DOHH2 (cell line): ENCODE measurements around the gene TFRC.
A peak's percentile ranks its signal among the peaks of the same experiment; 100 is the strongest.

Experiments used
- H3F3A ChIP-seq: fragments of 200-600 bp; sonication (generic), shearing (Covaris generic); 2 replicates; pipeline ENCODE4 v1.6.0; 2016; ENCODE audit warnings: antibody characterized with exemption, mild to moderate bottlenecking; ENCODE audit not compliant: control insufficient read depth, insufficient read depth
- H3K27ac ChIP-seq: fragments of 200-600 bp; sonication (generic); 2 replicates; pipeline ENCODE4 v1.5.1; 2014; ENCODE audit warnings: low read depth, mild to moderate bottlenecking, low read length, moderate library complexity
- H3K27me3 ChIP-seq: fragments of 200-600 bp; sonication (generic); 2 replicates; pipeline ENCODE4 v1.6.1; 2014; ENCODE audit warnings: mild to moderate bottlenecking, low read length, mixed read lengths; ENCODE audit not compliant: control insufficient read depth
- H3K36me3 ChIP-seq: fragments of 200-600 bp; sonication (generic); 2 replicates; pipeline ENCODE4 v1.6.1; 2014; ENCODE audit warnings: mild to moderate bottlenecking, low read length, moderate library complexity, mixed read lengths; ENCODE audit not compliant: control insufficient read depth
- H3K4me1 ChIP-seq: fragments of 200-600 bp; sonication (generic); 2 replicates; pipeline ENCODE4 v1.6.1; 2014; ENCODE audit warnings: mild to moderate bottlenecking, low read length, mixed read lengths; ENCODE audit not compliant: control insufficient read depth
- H3K4me2 ChIP-seq: fragments of 200-600 bp; sonication (generic); 2 replicates; pipeline ENCODE4 v1.6.0; 2014; ENCODE audit warnings: mild to moderate bottlenecking, low read length, moderate library complexity
- H3K4me3 ChIP-seq: fragments of 200-600 bp; sonication (generic); 2 replicates; pipeline ENCODE4 v1.5.1; 2014; ENCODE audit warnings: mild to moderate bottlenecking, low read length, mixed read lengths
- H3K79me2 ChIP-seq: fragments of 200-600 bp; sonication (generic); 2 replicates; pipeline ENCODE4 v1.6.1; 2014; ENCODE audit warnings: mild to moderate bottlenecking, low read length, mixed read lengths; ENCODE audit not compliant: control insufficient read depth
- H3K9me2 ChIP-seq: fragments of 200-600 bp; sonication (generic); replicated peaks from 2 replicates; pipeline ENCODE4 v1.6.1; 2014; ENCODE audit warnings: mild to moderate bottlenecking, low read length, mixed read lengths; ENCODE audit not compliant: control insufficient read depth
- H3K9me3 ChIP-seq: fragments of 200-600 bp; sonication (generic); 2 replicates; pipeline ENCODE4 v1.6.1; 2014; ENCODE audit warnings: antibody characterized with exemption, low read length, mixed read lengths; ENCODE audit not compliant: control insufficient read depth, insufficient read depth
- H4K20me1 ChIP-seq: fragments of 200-600 bp; sonication (generic); 2 replicates; pipeline ENCODE4 v1.6.0; 2014; ENCODE audit warnings: low read depth, mild to moderate bottlenecking, antibody characterized with exemption, low read length, moderate library complexity; ENCODE audit not compliant: control insufficient read depth, insufficient read depth
- CTCF ChIP-seq: fragments of 200-600 bp; sonication (generic); IDR thresholded peaks from one replicate; pipeline ENCODE4 v1.5.1; 2014; ENCODE audit warnings: antibody characterized with exemption, mild to moderate bottlenecking, low read depth, low read length; ENCODE audit not compliant: poor library complexity, severe bottlenecking
- EZH2phosphoT487 ChIP-seq: fragments of 200-600 bp; sonication (generic); IDR thresholded peaks from 2 replicates; pipeline ENCODE4 v1.6.1; 2017; ENCODE audit warnings: borderline replicate concordance, mild to moderate bottlenecking, antibody characterized with exemption, low read length, moderate library complexity, mixed read lengths

TFRC gene

GRCh38 chr3:196081834-196082618 lies at the start of gene TFRC:
TSS of gene TFRC (minus strand) at chr3:196082090. CDS start at chr3:196077099, 4,991 bp downstream.
- H4K20me1 ChIP-seq = peaks cover 24% of the 10 kb centered on the region
- peak within 1 kb of the TSS; percentile 93 for H3K4me3 ChIP-seq
- H3F3A ChIP-seq = no peaks in the 10 kb centered on the region; the same call in 1 of the 2 replicates
- H3K79me2 ChIP-seq = peaks cover 49% of the 10 kb centered on the region
- no peaks in the 10 kb centered on the region for H3K9me2 ChIP-seq
- no peaks in the 10 kb centered on the region for H3K27me3 ChIP-seq
- peak within 1 kb of the TSS; percentile 100 for H3K4me2 ChIP-seq
- no peak for TF ChIP-seq EZH2phosphoT487
- TF ChIP-seq CTCF = no peak
- no peaks in the 10 kb centered on the region for H3K9me3 ChIP-seq
- peak within 1 kb of the TSS; percentile 68 for H3K27ac ChIP-seq
- peaks cover 31% of the 10 kb centered on the region for H3K4me1 ChIP-seq
- H3K36me3 ChIP-seq = peaks cover 45% of the 10 kb centered on the region

- no peak for TF ChIP-seq EZH2phosphoT487
- TF ChIP-seq CTCF = no peak
- Histone ChIP-seq H3K4me2 (no peak overlapping the region), H3K27ac (no peak overlapping the region)
Observed at GRCh38 chr3:196128172-196128843, 46.4 kb upstream of the TFRC start.

GRCh38 chr3:196127308-196128040 lies 45.6 kb upstream of the TFRC start:
- H3K4me1 ChIP-seq = no peaks in the 10 kb centered on the region
- no peak for TF ChIP-seq EZH2phosphoT487
- no peaks in the 10 kb centered on the region for H4K20me1 ChIP-seq
- H3K9me2 ChIP-seq = no peaks in the 10 kb centered on the region
- H3K27ac ChIP-seq = no peak overlapping the region
- no peaks in the 10 kb centered on the region for H3F3A ChIP-seq
- H3K36me3 ChIP-seq = no peaks in the 10 kb centered on the region
- H3K9me3 ChIP-seq = no peaks in the 10 kb centered on the region
- no peaks in the 10 kb centered on the region for H3K79me2 ChIP-seq
- H3K4me3 ChIP-seq = no peak overlapping the region
- H3K4me2 ChIP-seq = no peak overlapping the region
- H3K27me3 ChIP-seq = no peaks in the 10 kb centered on the region; the same call in 1 of the 2 replicates

More at GRCh38 chr3:196128172-196128843, 46.4 kb upstream of the TFRC start:
- H3F3A ChIP-seq = no peaks in the 10 kb centered on the region
- no peaks in the 10 kb centered on the region for H3K79me2 ChIP-seq
- H3K36me3 ChIP-seq = no peaks in the 10 kb centered on the region
- no peaks in the 10 kb centered on the region for H3K4me1 ChIP-seq
- no peak overlapping the region for H3K4me3 ChIP-seq
- H4K20me1 ChIP-seq = no peaks in the 10 kb centered on the region
- H3K27me3 ChIP-seq = no peaks in the 10 kb centered on the region
- no peaks in the 10 kb centered on the region for H3K9me3 ChIP-seq
- no peaks in the 10 kb centered on the region for H3K9me2 ChIP-seq
